Thyroid gland (tissue), 4 donors: ENCODE data around the gene TCEA2. TPM values are rescaled to one million over a fixed set of nuclear protein-coding genes. Genes with fewer than 3 reads are reported as not detected.

Source experiments
- DNase-seq, 2 donors: peaks; one replicate each; pipeline ENCODE4 v3.0.0-alpha.2; 2019
- H3K27ac ChIP-seq, 3 donors: fragments of 200-600 bp; sonication (generic); 1 replicate in 2 of 3; 2 replicates in 1 of 3; pipeline ENCODE4 v1.5.1; 2016 to 2019; ENCODE audit warnings: mild to moderate bottlenecking in 1 of 3, moderate library complexity in 1 of 3
- H3K27me3 ChIP-seq: fragments of 200-600 bp; sonication (generic); one replicate; pipeline ENCODE4 v1.5.1; 2019
- H3K36me3 ChIP-seq, 2 donors: fragments of 200-600 bp; sonication (generic); one replicate each; pipeline ENCODE4 v1.5.1; 2016 to 2019
- H3K4me1 ChIP-seq, 2 donors: fragments of 200-600 bp; sonication (generic); one replicate each; pipeline ENCODE4 v1.5.1; 2017 to 2019
- H3K4me3 ChIP-seq, 3 donors: fragments of 200-600 bp; sonication (generic); replicated peaks in 1 of 3; 1 replicate in 2 of 3; 2 replicates in 1 of 3; pipeline ENCODE4 v1.5.1; 2016; ENCODE audit warnings: mild to moderate bottlenecking in 1 of 3
- H3K9me3 ChIP-seq: fragments of 200-600 bp; sonication (generic); one replicate; pipeline ENCODE4 v1.5.1; 2017
- CTCF ChIP-seq, 6 experiments: fragments of 200-600 bp in 3 of 6; fragments of 450-650 bp in 3 of 6; sonication (generic) in 3 of 6; IDR thresholded peaks; one replicate each; pipeline ENCODE4 v1.5.1; 2016 to 2019; ENCODE audit warnings: antibody characterized with exemption in 6 of 6, mild to moderate bottlenecking in 2 of 6, inconsistent platforms in 1 of 6, moderate library complexity in 1 of 6
- POLR2A ChIP-seq, 2 donors: fragments of 450-650 bp; IDR thresholded peaks; one replicate each; pipeline ENCODE4 v1.6.1; 2017; ENCODE audit warnings: antibody characterized with exemption in 2 of 2, mild to moderate bottlenecking in 2 of 2, moderate library complexity in 1 of 2
- WGBS, 2 donors: methylation state at CpG; one replicate each; pipeline ENCODE4 v1.1.5; 2017; 5-methylcytosine and 5-hydroxymethylcytosine counted together
- intact Hi-C: fragments of 100-400 bp; cut with DNase I; formaldehyde crosslinking; loops from one replicate; pipeline ENCODE4 v1.15.1; 2023
- total RNA-seq, 4 donors: library from RNA; depleted of rRNA; stranded (reverse); fragments of >200 nt; gene quantifications; one replicate each; pipeline ENCODE4 v1.2.3, GENCODE V29; 2016

Gene TCEA2
- total RNA-seq, 4 donors from 2014 or later, result 20.9 to 43.1 (median 24.4) TPM

DNA sequence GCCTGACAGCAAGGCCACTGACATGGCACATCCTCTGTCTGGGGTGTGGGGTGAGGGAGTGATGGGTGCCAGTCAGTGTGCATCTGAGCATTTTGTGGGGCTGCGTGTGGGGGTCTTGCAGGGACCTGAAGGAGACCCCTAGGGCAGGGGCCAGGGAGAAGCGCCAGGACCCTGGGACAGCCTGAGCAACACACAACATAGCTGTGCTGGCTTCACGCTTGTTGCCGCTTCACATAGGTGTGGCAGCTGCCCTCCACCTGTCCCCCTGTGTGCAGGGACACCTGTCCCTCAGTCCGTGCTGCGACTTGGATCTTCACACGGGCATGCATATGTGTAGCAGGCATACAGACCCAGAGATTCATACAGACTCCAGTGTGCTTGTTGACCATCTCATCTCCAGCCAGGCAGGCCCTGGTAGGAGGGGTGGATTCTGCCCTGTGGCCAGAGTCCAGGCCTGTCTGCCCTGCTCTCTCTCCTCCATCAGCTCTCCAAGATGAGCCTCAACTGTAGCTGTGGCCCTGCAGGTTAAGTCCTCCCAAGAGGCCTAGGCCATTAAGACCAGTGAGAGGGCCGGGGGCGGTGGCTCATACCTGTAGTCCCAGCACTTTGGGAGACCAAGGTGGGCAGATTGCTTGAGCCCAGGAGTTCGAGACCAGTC, 47.5 kb downstream of the TCEA2 start:
- DNase-seq, result no peak
- Histone ChIP-seq H3K36me3 (no peaks in the 10 kb centered on the region), H3K4me3 (no peak overlapping the region), H3K9me3 (no peaks in the 10 kb centered on the region), H3K27ac (no peak overlapping the region), H3K4me1 (no peaks in the 10 kb centered on the region), H3K27me3 (no peaks in the 10 kb centered on the region)
- intact Hi-C loops, result no loop called here
- 79 to 91% methylated on average over 8 to 10 of the region's 10 CpGs for WGBS, 2 donors
- no peak for TF ChIP-seq CTCF (IDR thresholded peaks at IDR 0.05)
- no peak for TF ChIP-seq POLR2A (IDR thresholded peaks at IDR 0.05)

DNA sequence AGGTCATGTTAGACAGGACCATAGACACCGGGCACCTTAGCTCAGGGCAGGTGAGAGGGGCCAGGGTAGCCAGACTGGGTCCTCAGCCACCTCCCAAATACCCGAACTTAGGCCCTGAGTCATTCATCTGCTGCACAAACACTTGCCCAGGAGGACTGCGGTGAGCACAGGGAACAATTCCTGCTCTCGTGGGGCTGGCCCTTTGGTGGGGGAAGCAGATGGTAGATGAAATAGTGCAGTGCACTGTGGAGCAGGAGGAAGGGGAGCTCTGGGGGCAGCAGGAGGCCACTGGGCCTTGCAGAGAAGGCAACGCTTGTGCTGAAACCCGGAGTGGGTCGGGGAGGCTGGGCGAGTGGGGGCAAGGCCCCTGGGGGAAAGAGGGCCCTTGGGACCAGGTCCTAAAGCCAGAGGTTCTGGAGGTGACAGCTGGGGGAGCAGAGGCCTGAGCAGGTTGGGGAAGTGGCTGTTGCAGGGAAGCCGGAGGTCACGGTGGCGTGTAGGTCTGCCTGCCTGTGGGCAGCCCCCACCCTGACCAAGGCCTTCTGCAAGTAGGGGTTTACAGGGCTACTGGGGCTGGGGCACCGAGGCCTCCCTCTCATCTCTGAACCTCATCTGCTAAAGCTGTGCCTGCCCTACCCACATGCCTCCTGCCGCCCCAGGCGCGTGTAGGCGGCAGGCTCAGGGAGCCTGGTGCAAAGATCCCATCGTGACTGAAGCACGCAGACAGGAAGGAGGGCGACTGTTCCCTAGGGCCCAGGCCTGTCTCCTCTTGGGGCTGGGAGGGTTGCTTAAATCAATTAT, 49.0 kb downstream of the TCEA2 start:
- Histone ChIP-seq H3K27me3 (no peaks in the 10 kb centered on the region), H3K36me3 (no peaks in the 10 kb centered on the region), H3K27ac (no peak overlapping the region), H3K9me3 (no peaks in the 10 kb centered on the region), H3K4me3 (no peak overlapping the region), H3K4me1 (no peaks in the 10 kb centered on the region)
- intact Hi-C loops, result no loop called here
- no peak for DNase-seq
- WGBS, 2 donors, result 82 to 84% methylated on average over 9 to 19 of the region's 19 CpGs
- TF ChIP-seq CTCF (IDR thresholded peaks at IDR 0.05) (no peak), POLR2A (IDR thresholded peaks at IDR 0.05) (no peak)

- 84 to 95% methylated on average over 9 to 12 of the region's 18 CpGs for WGBS, 2 donors
- intact Hi-C loops, result no loop called here
- no peak for TF ChIP-seq CTCF (IDR thresholded peaks at IDR 0.05)
- no peak for TF ChIP-seq POLR2A (IDR thresholded peaks at IDR 0.05)
Measured at GRCh38 chr20:64112691-64113443, 49.9 kb downstream of the TCEA2 start.

DNA sequence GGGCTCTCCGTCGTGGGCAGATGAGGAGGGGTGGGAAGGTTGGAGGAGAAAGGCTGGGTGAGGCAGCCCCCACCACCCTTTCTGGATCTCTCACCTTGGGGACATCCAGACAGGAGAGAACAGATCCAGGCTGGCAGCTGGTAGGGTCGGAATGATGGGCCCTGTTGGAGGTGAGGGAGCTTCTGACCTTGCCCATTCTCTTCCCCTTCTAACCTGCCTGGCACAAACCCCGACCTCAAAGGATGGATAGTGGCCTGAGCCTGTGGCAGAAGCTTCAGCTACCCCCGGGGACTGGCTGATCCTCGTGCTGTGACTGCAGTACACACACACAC, 50.4 kb downstream of the TCEA2 start:
- no peaks in the 10 kb centered on the region for H3K27me3 ChIP-seq
- no peak for TF ChIP-seq CTCF (IDR thresholded peaks at IDR 0.05)
- H3K36me3 ChIP-seq, result no peaks in the 10 kb centered on the region
- H3K4me3 ChIP-seq, result no peak overlapping the region
- DNase-seq, result no peak
- 54 to 80% methylated on average over 3 to 6 of the region's 6 CpGs for WGBS, 2 donors
- no peak overlapping the region for H3K27ac ChIP-seq
- no peaks in the 10 kb centered on the region for H3K9me3 ChIP-seq
- intact Hi-C loops, result no loop called here
- H3K4me1 ChIP-seq, result no peaks in the 10 kb centered on the region

More at GRCh38 chr20:64112691-64113443, 49.9 kb downstream of the TCEA2 start:
- H3K36me3 ChIP-seq, result no peaks in the 10 kb centered on the region
- H3K27ac ChIP-seq, result no peak overlapping the region
- H3K27me3 ChIP-seq, result no peaks in the 10 kb centered on the region
- no peak overlapping the region for H3K4me3 ChIP-seq
- DNase-seq, result no peak
- no peaks in the 10 kb centered on the region for H3K4me1 ChIP-seq
- H3K9me3 ChIP-seq, result no peaks in the 10 kb centered on the region
